ENCODE measurements around the gene PLXNA4. TPM values are rescaled to one million over a fixed set of nuclear protein-coding genes. Genes with fewer than 3 reads are reported as not detected.

Gene PLXNA4
- total RNA-seq, 1 experiment from 2014 or later: 0.81 TPM

- TF ChIP-seq AR (CRISPR knock-in tag; IDR thresholded peaks at IDR 0.05): no peak
- TF ChIP-seq ZNF416 (CRISPR knock-in tag; IDR thresholded peaks at IDR 0.05): no peak
- TF ChIP-seq FOXJ3 (CRISPR knock-in tag; IDR thresholded peaks at IDR 0.05; ENCODE audit: borderline replicate concordance): no peak
- TF ChIP-seq MAX (CRISPR knock-in tag; IDR thresholded peaks at IDR 0.05): no peak
- no peak for TF ChIP-seq NR1H2 (CRISPR knock-in tag; IDR thresholded peaks at IDR 0.05)
- no peak for TF ChIP-seq NR2C2 (CRISPR knock-in tag; IDR thresholded peaks at IDR 0.05)
- TF ChIP-seq IRF2 (CRISPR knock-in tag; IDR thresholded peaks at IDR 0.05; ENCODE audit: borderline replicate concordance, low read depth): no peak
- TF ChIP-seq CDX4 (CRISPR knock-in tag; IDR thresholded peaks at IDR 0.05; ENCODE audit: borderline replicate concordance): no peak
Measured at GRCh38 chr7:132492823-132493445, 83.3 kb downstream of the PLXNA4 start (continued).

GRCh38 chr7:132491391-132491945 is 84.8 kb downstream of the PLXNA4 start:
- peaks cover 7% of the 10 kb centered on the region for H3K4me1 Mint-ChIP-seq
- TF ChIP-seq ZNF232 (CRISPR knock-in tag; IDR thresholded peaks at IDR 0.05) (no peak), ATF3 (CRISPR knock-in tag; conservative IDR thresholded peaks at IDR 0.05) (no peak), ZMAT4 (CRISPR knock-in tag; IDR thresholded peaks at IDR 0.05) (no peak), ZNF416 (CRISPR knock-in tag; IDR thresholded peaks at IDR 0.05) (no peak), ATF1 (CRISPR knock-in tag; IDR thresholded peaks at IDR 0.05) (no peak), ERG (CRISPR knock-in tag; IDR thresholded peaks at IDR 0.05) (no peak), E2F5 (CRISPR knock-in tag; IDR thresholded peaks at IDR 0.05) (no peak), AR (CRISPR knock-in tag; IDR thresholded peaks at IDR 0.05) (no peak), TEAD1 (CRISPR knock-in tag; IDR thresholded peaks at IDR 0.05) (no peak), NFE2L1 (CRISPR knock-in tag; IDR thresholded peaks at IDR 0.05) (no peak), IRF2 (CRISPR knock-in tag; IDR thresholded peaks at IDR 0.05; ENCODE audit: borderline replicate concordance, low read depth) (no peak), HMGXB4 (CRISPR knock-in tag; IDR thresholded peaks at IDR 0.05) (no peak), PRDM15 (CRISPR knock-in tag; IDR thresholded peaks at IDR 0.05) (no peak)

More at GRCh38 chr7:132491391-132491945, 84.8 kb downstream of the PLXNA4 start:
- H3K27ac Mint-ChIP-seq: no peak overlapping the region; the same call in 1 of the 2 replicates
- ATAC-seq (no peak), DNase-seq (ENCODE audit: low spot score) (no peak)
- H3K27me3 Mint-ChIP-seq (ENCODE audit: low read depth): no peaks in the 10 kb centered on the region
- ChIA-PET POLR2A (no interaction called here), CTCF (interaction anchor here (2.1 kb wide), 1 partner anchor 97 kb away, joined by 5 read pairs; no protein-coding TSS in a partner anchor)
- H3K4me3 Mint-ChIP-seq: no peak overlapping the region
- H3K9me3 Mint-ChIP-seq: no peaks in the 10 kb centered on the region
- H3K36me3 Mint-ChIP-seq: no peaks in the 10 kb centered on the region

Measured in WTC11 (cell line).